SK-N-SH (cell line): ENCODE results near the gene SVIL. TPM values are rescaled to one million over a fixed set of nuclear protein-coding genes. Genes with fewer than 3 reads are reported as not detected.

Experiments
- CTCF ChIA-PET: fragments of 300-600, 350-600 bp; formaldehyde crosslinking; extraction: SDS; loops from one replicate; lab custom pipeline; 2021; lab: Yijun Ruan, JAX
- POLR2A ChIA-PET: fragments of 350-600 bp; sonication (Branson Sonifier 250); formaldehyde crosslinking; extraction: SDS; loops from one replicate; lab custom pipeline; 2020; ENCODE audit warnings: antibody characterized with exemption, inconsistent platforms; lab: Yijun Ruan, JAX
- DNase-seq: peaks from one replicate; pipeline ENCODE4 v3.0.0; 2012
- H2AFZ ChIP-seq: fragments of 200-600 bp; sonication (generic); 2 replicates; pipeline ENCODE4 v1.8.1; 2016; ENCODE audit warnings: antibody characterized with exemption, mild to moderate bottlenecking, low read depth
- H3F3A ChIP-seq: fragments of 200-600 bp; sonication (generic); replicated peaks from 2 replicates; pipeline ENCODE3; 2016; ENCODE audit warnings: antibody characterized with exemption, mild to moderate bottlenecking; ENCODE audit not compliant: insufficient read depth
- H3K27ac ChIP-seq, 2 experiments: fragments of 200-500 bp in 1 of 2; fragments of 200-600 bp in 1 of 2; sonication (Bioruptor generic) in 1 of 2; sonication (generic), shearing (Covaris generic) in 1 of 2; 2 replicates each; pipeline versions ENCODE4 v1.5.1 to v1.6.1; 2014 to 2016; ENCODE audit warnings: low read depth in 2 of 2, inconsistent platforms in 1 of 2, low read length in 1 of 2, mild to moderate bottlenecking in 1 of 2, mixed read lengths in 1 of 2
- H3K27me3 ChIP-seq: fragments of 200-600 bp; sonication (generic), shearing (Covaris generic); 2 replicates; pipeline ENCODE4 v1.6.1; 2016; ENCODE audit warnings: mixed run types; ENCODE audit not compliant: insufficient read depth
- H3K36me3 ChIP-seq, 2 experiments: fragments of 200-500 bp in 1 of 2; fragments of 200-600 bp in 1 of 2; sonication (Bioruptor generic) in 1 of 2; sonication (generic) in 1 of 2; replicated peaks in 1 of 2; 2 replicates each; pipeline versions ENCODE3 to v1.5.1; 2014 to 2016; ENCODE audit warnings: low read length in 1 of 2, mild to moderate bottlenecking in 1 of 2; ENCODE audit not compliant: insufficient read depth in 2 of 2, control insufficient read depth in 1 of 2
- H3K4me1 ChIP-seq, 2 experiments: fragments of 200-500 bp in 1 of 2; fragments of 200-600 bp in 1 of 2; sonication (Bioruptor generic) in 1 of 2; sonication (generic), shearing (Covaris generic) in 1 of 2; 2 replicates each; pipeline versions ENCODE4 v1.5.1 to v1.6.1; 2014 to 2016; ENCODE audit warnings: low read depth in 1 of 2, low read length in 1 of 2, mixed run types in 1 of 2; ENCODE audit not compliant: insufficient read depth in 2 of 2, control insufficient read depth in 1 of 2
- H3K4me2 ChIP-seq: fragments of 200-600 bp; sonication (generic), shearing (Covaris generic); 2 replicates; pipeline ENCODE4 v1.6.1; 2017; ENCODE audit warnings: mixed run types
- H3K4me3 ChIP-seq, 2 experiments: fragments of 200-500 bp in 1 of 2; fragments of 200-600 bp in 1 of 2; sonication (Bioruptor generic) in 1 of 2; sonication (generic), shearing (Covaris generic) in 1 of 2; 2 replicates each; pipeline versions ENCODE4 v1.5.1 to v1.8.1; 2014 to 2016; ENCODE audit warnings: low read depth in 2 of 2, inconsistent platforms in 1 of 2, low read length in 1 of 2, mild to moderate bottlenecking in 1 of 2, mixed read lengths in 1 of 2, moderate library complexity in 1 of 2
- H3K79me2 ChIP-seq: fragments of 200-600 bp; sonication (generic); 2 replicates; pipeline ENCODE4 v1.8.1; 2017; ENCODE audit warnings: mild to moderate bottlenecking; ENCODE audit not compliant: insufficient read depth
- H3K9ac ChIP-seq: fragments of 200-600 bp; sonication (generic); 2 replicates; pipeline ENCODE4 v1.6.1; 2017; ENCODE audit warnings: mixed run types
- H3K9me2 ChIP-seq: fragments of 200-600 bp; sonication (generic); 2 replicates; pipeline ENCODE4 v1.6.1; 2017; ENCODE audit warnings: mixed run types
- H3K9me3 ChIP-seq: fragments of 200-600 bp; sonication (generic); 2 replicates; pipeline ENCODE4 v1.6.1; 2017; ENCODE audit warnings: mixed run types, mild to moderate bottlenecking, moderate library complexity
- H4K20me1 ChIP-seq: fragments of 200-600 bp; sonication (generic); 2 replicates; pipeline ENCODE4 v1.6.1; 2017; ENCODE audit warnings: mild to moderate bottlenecking, mixed run types; ENCODE audit not compliant: insufficient read depth
- EP300 ChIP-seq, 2 experiments: IDR thresholded peaks; 2 replicates each; pipeline versions ENCODE4 v1.4.0 to v1.6.1; 2012; ENCODE audit warnings: borderline replicate concordance in 1 of 2, low read depth in 1 of 2, low read length in 1 of 2
- FOSL2 ChIP-seq: IDR thresholded peaks from 2 replicates; pipeline ENCODE4 v1.4.0; 2012; ENCODE audit warnings: low read depth, mild to moderate bottlenecking, moderate library complexity, borderline replicate concordance
- FOXJ3 ChIP-seq: sonication (generic); formaldehyde crosslinking; IDR thresholded peaks from 2 replicates; pipeline ENCODE4 v1.5.1; 2020; ENCODE audit warnings: mild to moderate bottlenecking, missing genetic modification reagents
- GABPA ChIP-seq: IDR thresholded peaks from 2 replicates; pipeline ENCODE4 v1.4.0; 2012; ENCODE audit warnings: low read depth, mild to moderate bottlenecking
- GATA2 ChIP-seq: sonication (generic); formaldehyde crosslinking; IDR thresholded peaks from 2 replicates; pipeline ENCODE4 v1.5.0; 2020; ENCODE audit warnings: mild to moderate bottlenecking, missing genetic modification reagents
- JUND ChIP-seq: IDR thresholded peaks from 2 replicates; pipeline ENCODE4 v1.4.0; 2012
- MEF2A ChIP-seq: IDR thresholded peaks from 2 replicates; pipeline ENCODE4 v1.4.0; 2012; ENCODE audit warnings: low read depth, borderline replicate concordance
- POLR2AphosphoS5 ChIP-seq: IDR thresholded peaks from 2 replicates; pipeline ENCODE4 v1.6.1; 2012; ENCODE audit warnings: low read depth, low read length
- SIN3A ChIP-seq: IDR thresholded peaks from 2 replicates; pipeline ENCODE4 v1.6.1; 2012; ENCODE audit warnings: low read depth, mild to moderate bottlenecking, low read length, moderate library complexity, borderline replicate concordance
- TCF12 ChIP-seq: IDR thresholded peaks from 2 replicates; pipeline ENCODE4 v1.4.0; 2012
- USF2 ChIP-seq: fragments of 150-350 bp; IDR thresholded peaks from 2 replicates; pipeline ENCODE4 v1.6.1; 2017; ENCODE audit warnings: antibody characterized with exemption, low read length, low read depth, borderline replicate concordance
- WGBS: methylation state at CpG from one replicate; pipeline ENCODE4 v1.1.6; 2017; ENCODE audit warnings: low lambda C conversion rate; 5-methylcytosine and 5-hydroxymethylcytosine counted together
- polyA plus RNA-seq, 3 experiments: library from polyadenylated mRNA; depleted of rRNA; stranded (reverse); fragments of >200 nt; gene quantifications; 2 replicates each; pipeline ENCODE4 v1.2.3, GENCODE V29; 2012
- TF ChIP-seq, protein P1 (sequence below): IDR thresholded peaks from 2 replicates; pipeline ENCODE4; 2012

SVIL gene
- polyA plus RNA-seq, 1 of the 3 experiments (the other 2 are of a cell fraction): 48.7 TPM

- CTCF ChIA-PET: interaction anchor here (0.8 to 2.7 kb wide), 3 partner anchors 10 to 39 kb away, joined by 3 to 7 read pairs (median 6); no protein-coding TSS in a partner anchor
- Histone ChIP-seq H2AFZ (no peak overlapping the region), H3K4me3 (no peak overlapping the region), H3K9ac (peak overlapping the region; percentile 40; the same call in 1 of the 2 replicates), H3K79me2 (peaks cover 6% of the 10 kb centered on the region; the same call in 1 of the 2 replicates), H3K9me3 (no peaks in the 10 kb centered on the region), H3K27ac (peak overlapping the region; percentile 18 to 90; a peak in 3 of 4 replicates), H3K9me2 (no peaks in the 10 kb centered on the region)
- no peak for DNase-seq
- TF ChIP-seq GATA2 (CRISPR knock-in tag) (no peak), JUND (peak; percentile 66), TCF12 (0 out of 2 replicates have a peak, but pooled peaks have one; percentile 16), POLR2AphosphoS5 (peak; percentile 42; the same call in 1 of the 2 replicates), SIN3A (no peak), FOSL2 (peak; percentile 52; the same call in 1 of the 2 replicates), EP300 (IDR thresholded peaks at IDR 0.05; ENCODE audit: borderline replicate concordance in 1 of 2, low read depth in 1 of 2, low read length in 1 of 2) (peak in 1 of 2 experiments; percentile 32; a peak in 1 of 4 replicates)
- TF ChIP-seq, protein P1, sequence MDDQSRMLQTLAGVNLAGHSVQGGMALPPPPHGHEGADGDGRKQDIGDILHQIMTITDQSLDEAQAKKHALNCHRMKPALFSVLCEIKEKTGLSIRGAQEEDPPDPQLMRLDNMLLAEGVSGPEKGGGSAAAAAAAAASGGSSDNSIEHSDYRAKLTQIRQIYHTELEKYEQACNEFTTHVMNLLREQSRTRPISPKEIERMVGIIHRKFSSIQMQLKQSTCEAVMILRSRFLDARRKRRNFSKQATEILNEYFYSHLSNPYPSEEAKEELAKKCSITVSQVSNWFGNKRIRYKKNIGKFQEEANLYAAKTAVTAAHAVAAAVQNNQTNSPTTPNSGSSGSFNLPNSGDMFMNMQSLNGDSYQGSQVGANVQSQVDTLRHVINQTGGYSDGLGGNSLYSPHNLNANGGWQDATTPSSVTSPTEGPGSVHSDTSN: peak; percentile 64
- TF ChIP-seq, all 33 proteins: peak for 6
- POLR2A ChIA-PET: no interaction called here
- WGBS: 69% methylated on average over 8 of the region's 8 CpGs
- H3K4me2 ChIP-seq: peak overlapping the region; percentile 64
- no peaks in the 10 kb centered on the region for H3K27me3 ChIP-seq
- peaks cover 38% of the 10 kb centered on the region for H3F3A ChIP-seq
- peaks cover 7 to 18% of the 10 kb centered on the region in 2 experiments; a peak in 3 of 4 replicates for H3K4me1 ChIP-seq
- H4K20me1 ChIP-seq: no peaks in the 10 kb centered on the region; the same call in 1 of the 2 replicates
- peaks cover 24 to 57% of the 10 kb centered on the region in 2 experiments for H3K36me3 ChIP-seq
These were observed 78.9 kb downstream of the SVIL start for GRCh38 chr10:29555746-29556481.

DNA sequence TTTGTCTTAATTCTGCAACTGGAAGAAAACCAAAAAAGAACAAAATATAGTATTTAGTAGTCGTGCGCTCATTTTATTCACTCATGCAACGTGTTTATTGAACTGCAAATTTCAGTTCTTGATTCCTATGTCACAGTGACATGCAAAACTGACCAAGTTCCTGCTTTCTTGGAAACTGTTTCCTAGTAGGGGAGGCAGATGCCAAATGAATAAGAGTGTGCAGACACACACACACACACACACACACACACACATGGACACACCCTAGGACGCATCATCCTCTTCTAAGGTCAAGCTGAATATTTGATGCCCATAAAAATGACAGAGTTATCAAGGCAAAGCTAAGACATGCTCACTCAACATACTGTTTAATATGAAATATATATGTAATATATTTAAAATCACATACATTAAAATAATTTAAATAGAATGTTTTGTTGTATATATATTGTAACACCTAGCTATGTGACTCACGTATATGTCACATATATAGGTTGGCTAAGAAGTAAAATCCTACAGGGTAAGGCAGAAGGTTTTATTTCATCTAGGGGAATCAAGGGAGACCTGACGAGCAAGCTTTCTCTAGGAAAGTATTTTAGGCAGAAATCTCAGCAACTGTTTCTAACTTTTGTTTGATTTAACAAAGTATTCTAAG lies 79.6 kb downstream of the SVIL start:
- H3K79me2 ChIP-seq: peaks cover 7% of the 10 kb centered on the region; the same call in 1 of the 2 replicates
- POLR2A ChIA-PET: no interaction called here
- no peaks in the 10 kb centered on the region for H3K9me3 ChIP-seq
- DNase-seq: no peak
- no peak overlapping the region for H3K4me3 ChIP-seq
- H3K9me2 ChIP-seq: no peaks in the 10 kb centered on the region
- H3K36me3 ChIP-seq: peaks cover 28 to 55% of the 10 kb centered on the region in 2 experiments
- peaks cover 7 to 18% of the 10 kb centered on the region in 2 experiments; a peak in 3 of 4 replicates for H3K4me1 ChIP-seq
- peak overlapping the region; percentile 18 to 90; a peak in 3 of 4 replicates for H3K27ac ChIP-seq
- TF ChIP-seq MEF2A: no peak
- no peak for TF ChIP-seq FOXJ3 (CRISPR knock-in tag)
- TF ChIP-seq GABPA: no peak
- no peak for TF ChIP-seq USF2
- no peak for TF ChIP-seq SIN3A
- peak overlapping the region; percentile 64 for H3K4me2 ChIP-seq
- no peak overlapping the region for H2AFZ ChIP-seq
- no peaks in the 10 kb centered on the region for H3K27me3 ChIP-seq
- CTCF ChIA-PET: interaction anchor here (1.0 to 2.7 kb wide), 3 partner anchors 9 to 38 kb away, joined by 3 to 7 read pairs (median 6); no protein-coding TSS in a partner anchor
- 83% methylated on average over 6 of the region's 6 CpGs for WGBS
- H3F3A ChIP-seq: peaks cover 35% of the 10 kb centered on the region
- H3K9ac ChIP-seq: peak overlapping the region; percentile 22; the same call in 1 of the 2 replicates
- H4K20me1 ChIP-seq: no peaks in the 10 kb centered on the region; the same call in 1 of the 2 replicates
